ENCODE results near the gene CT47A1. TPM values are rescaled to one million over a fixed set of nuclear protein-coding genes. Genes with fewer than 3 reads are reported as not detected.
"Not testable (repeated sequence)": the region's sequence is repeated elsewhere in the genome, so short reads cannot be mapped to it uniquely, and the experiment has no call there.

The CT47A1 gene
- total and polyA plus RNA-seq, 2 donors, result not detected

DNA sequence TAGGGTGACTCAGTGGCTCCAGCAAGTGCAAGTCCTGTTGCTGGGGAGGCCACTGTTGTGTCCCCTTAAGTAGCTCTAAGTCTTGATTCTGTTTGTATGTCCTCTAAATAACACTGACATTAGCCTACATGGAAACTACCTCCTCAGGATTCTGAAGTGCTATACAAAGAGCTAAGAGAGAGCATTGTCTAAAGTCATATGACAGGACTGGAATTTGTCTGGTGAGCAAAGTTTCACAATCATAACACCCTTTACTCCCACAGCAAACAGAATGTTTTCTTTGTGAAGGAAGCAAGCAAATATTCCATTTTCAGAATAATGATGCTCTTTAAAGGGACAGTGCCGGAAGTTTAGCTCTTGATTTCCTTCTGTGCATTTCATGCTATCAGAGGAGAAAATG, 23.4 kb upstream of the CT47A1 start:
- 96% methylated on average over 1 of the region's 1 CpG for WGBS
- H3K27me3 ChIP-seq (ENCODE audit: control insufficient read depth in 2 of 2, insufficient read depth in 1 of 2, low read length in 1 of 2), result no peaks in the 10 kb centered on the region
- H3K4me3 ChIP-seq (ENCODE audit: low read length in 2 of 2), result no peak overlapping the region
- no peaks in the 10 kb centered on the region for H3K4me1 ChIP-seq (ENCODE audit: control insufficient read depth in 2 of 2, insufficient read depth in 2 of 2, low read length in 2 of 2)
- no peaks in the 10 kb centered on the region for H3K36me3 ChIP-seq (ENCODE audit: control insufficient read depth in 2 of 2, insufficient read depth in 2 of 2, low read length in 1 of 2)
- H3K9me3 ChIP-seq (ENCODE audit: control insufficient read depth in 2 of 2, insufficient read depth in 1 of 2, low read length in 1 of 2), result no peaks in the 10 kb centered on the region
- H3K27ac ChIP-seq (ENCODE audit: low read depth in 1 of 2, low read length in 1 of 2), result no peak overlapping the region
- no peak for DNase-seq (ENCODE audit: low read depth in 6 of 9, low spot score in 9 of 9)

GRCh38 chrX:121000589-121000988, 15.0 kb upstream of the CT47A1 start:
- no peaks in the 10 kb centered on the region for H3K4me1 ChIP-seq (ENCODE audit: control insufficient read depth in 2 of 2, insufficient read depth in 2 of 2, low read length in 2 of 2)
- no peak overlapping the region for H3K27ac ChIP-seq (ENCODE audit: low read depth in 1 of 2, low read length in 1 of 2)
- no peak for DNase-seq (ENCODE audit: low read depth in 6 of 9, low spot score in 9 of 9)
- WGBS, result 68% methylated on average over 4 of the region's 4 CpGs
- H3K36me3 ChIP-seq (ENCODE audit: control insufficient read depth in 2 of 2, insufficient read depth in 2 of 2, low read length in 1 of 2), result no peaks in the 10 kb centered on the region
- no peak overlapping the region for H3K4me3 ChIP-seq (ENCODE audit: low read length in 2 of 2)
- no peaks in the 10 kb centered on the region for H3K9me3 ChIP-seq (ENCODE audit: control insufficient read depth in 2 of 2, insufficient read depth in 1 of 2, low read length in 1 of 2)
- H3K27me3 ChIP-seq (ENCODE audit: control insufficient read depth in 2 of 2, insufficient read depth in 1 of 2, low read length in 1 of 2), result no peaks in the 10 kb centered on the region

DNA sequence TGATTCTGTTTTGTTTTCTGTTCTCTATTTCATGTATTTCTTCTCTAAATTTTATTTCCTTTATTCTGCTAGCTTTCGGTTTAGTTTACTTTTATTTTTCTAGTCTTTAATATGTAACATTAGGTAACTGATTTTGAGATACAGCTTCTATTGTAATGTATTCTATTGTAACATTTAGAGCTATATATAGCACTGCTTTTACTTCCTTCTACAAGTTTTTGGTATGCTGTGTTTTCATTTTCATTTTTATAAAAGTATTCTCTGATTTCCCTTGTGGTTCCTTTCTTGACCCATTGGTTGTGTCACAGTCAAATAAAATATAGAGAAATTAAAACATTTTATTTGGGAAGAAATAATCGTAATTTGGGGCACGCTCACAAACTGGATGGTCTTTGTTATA, 13.9 kb upstream of the CT47A1 start:
- H3K27ac ChIP-seq (ENCODE audit: low read depth in 1 of 2, low read length in 1 of 2), result no peak overlapping the region
- no peak overlapping the region for H3K4me3 ChIP-seq (ENCODE audit: low read length in 2 of 2)
- no peaks in the 10 kb centered on the region for H3K9me3 ChIP-seq (ENCODE audit: control insufficient read depth in 2 of 2, insufficient read depth in 1 of 2, low read length in 1 of 2)
- no peak for DNase-seq (ENCODE audit: low read depth in 6 of 9, low spot score in 9 of 9)
- no peaks in the 10 kb centered on the region for H3K27me3 ChIP-seq (ENCODE audit: control insufficient read depth in 2 of 2, insufficient read depth in 1 of 2, low read length in 1 of 2)
- 90% methylated on average over 3 of the region's 3 CpGs for WGBS
- no peaks in the 10 kb centered on the region for H3K4me1 ChIP-seq (ENCODE audit: control insufficient read depth in 2 of 2, insufficient read depth in 2 of 2, low read length in 2 of 2)
- H3K36me3 ChIP-seq (ENCODE audit: control insufficient read depth in 2 of 2, insufficient read depth in 2 of 2, low read length in 1 of 2), result no peaks in the 10 kb centered on the region

DNA sequence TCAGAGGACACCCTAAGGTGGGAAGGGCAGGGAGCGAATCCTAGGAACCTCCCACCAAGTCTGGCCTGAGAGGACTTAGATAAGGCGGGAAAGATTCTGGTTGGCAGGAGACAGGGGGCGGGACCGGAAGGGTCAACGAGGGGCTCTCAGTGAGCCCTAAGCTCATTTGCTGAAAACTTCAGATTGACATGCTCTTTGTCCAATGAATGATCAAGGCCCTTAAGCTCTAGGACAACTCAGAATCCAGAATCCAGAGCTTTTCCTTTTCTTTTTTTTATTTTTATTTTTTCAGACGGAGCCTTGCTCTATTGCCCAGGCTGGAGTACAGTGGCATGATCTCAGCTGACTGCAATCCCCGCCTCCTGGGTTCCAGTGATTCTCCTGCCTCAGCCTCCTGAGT, 29.1 kb downstream of the CT47A1 start, which contains the start of gene CT47A7:
Gene CT47A7 (minus strand): TSS at position 101 of the 400 bp plus-strand sequence. CDS start 255 bp downstream, outside the sequence.
- H3K9me3 ChIP-seq (ENCODE audit: control insufficient read depth in 2 of 2, insufficient read depth in 1 of 2, low read length in 1 of 2); H3K27me3 ChIP-seq (ENCODE audit: control insufficient read depth in 2 of 2, insufficient read depth in 1 of 2, low read length in 1 of 2); H3K36me3 ChIP-seq (ENCODE audit: control insufficient read depth in 2 of 2, insufficient read depth in 2 of 2, low read length in 1 of 2); H3K27ac ChIP-seq (ENCODE audit: low read depth in 1 of 2, low read length in 1 of 2); H3K4me3 ChIP-seq (ENCODE audit: low read length in 2 of 2); DNase-seq (ENCODE audit: low read depth in 6 of 9, low spot score in 9 of 9); H3K4me1 ChIP-seq (ENCODE audit: control insufficient read depth in 2 of 2, insufficient read depth in 2 of 2, low read length in 2 of 2): not testable (repeated sequence)
- no CpG with 5 or more reads among the region's 7 CpGs for WGBS

Other genes with a start within 250 kb of the CT47A1 start
- gene CT47B1, start 109.9 kb downstream of the CT47A1 start, total RNA-seq, result not detected
- gene CT47B1, start 109.9 kb downstream of the CT47A1 start, polyA plus RNA-seq, result not detected
- not detected for gene CT47A11, start 48.6 kb downstream of the CT47A1 start, total RNA-seq
- gene CT47A11, start 48.6 kb downstream of the CT47A1 start, polyA plus RNA-seq, result not detected
- gene CT47A10, start 43.7 kb downstream of the CT47A1 start, total RNA-seq, result not detected
- not detected for gene CT47A10, start 43.7 kb downstream of the CT47A1 start, polyA plus RNA-seq
- gene CT47A9, start 38.9 kb downstream of the CT47A1 start, total RNA-seq, result not detected
- gene CT47A9, start 38.9 kb downstream of the CT47A1 start, polyA plus RNA-seq, result not detected
- not detected for gene CT47A8, start 34.0 kb downstream of the CT47A1 start, total RNA-seq
- gene CT47A8, start 34.0 kb downstream of the CT47A1 start, polyA plus RNA-seq, result not detected
- gene CT47A7, start 29.2 kb downstream of the CT47A1 start, total RNA-seq, result not detected
- gene CT47A7, start 29.2 kb downstream of the CT47A1 start, polyA plus RNA-seq, result not detected
- gene CT47A6, start 24.3 kb downstream of the CT47A1 start, total RNA-seq, result not detected
- gene CT47A6, start 24.3 kb downstream of the CT47A1 start, polyA plus RNA-seq, result not detected
- not detected for gene CT47A5, start 19.4 kb downstream of the CT47A1 start, total RNA-seq
- gene CT47A5, start 19.4 kb downstream of the CT47A1 start, polyA plus RNA-seq, result not detected
- gene CT47A4, start 14.6 kb downstream of the CT47A1 start, total RNA-seq, result not detected
- not detected for gene CT47A4, start 14.6 kb downstream of the CT47A1 start, polyA plus RNA-seq
- gene CT47A3, start 9.7 kb downstream of the CT47A1 start, total RNA-seq, result not detected
- gene CT47A3, start 9.7 kb downstream of the CT47A1 start, polyA plus RNA-seq, result not detected
- gene CT47A2, start 4.8 kb downstream of the CT47A1 start, total RNA-seq, result not detected
- gene CT47A2, start 4.8 kb downstream of the CT47A1 start, polyA plus RNA-seq, result not detected
- gene GLUD2, start 61.9 kb upstream of the CT47A1 start, total RNA-seq, result 0.71 TPM
- gene GLUD2, start 61.9 kb upstream of the CT47A1 start, polyA plus RNA-seq, result 0.23 TPM